Thyroid gland (tissue), 4 donors: ENCODE data around the gene GLRA2.

Experiments
- POLR2A ChIP-seq, 2 donors: fragments of 450-650 bp; IDR thresholded peaks; one replicate each; pipeline ENCODE4 v1.6.1; 2017; ENCODE audit warnings: antibody characterized with exemption in 2 of 2, mild to moderate bottlenecking in 2 of 2, moderate library complexity in 1 of 2
- TF ChIP-seq, protein P1 (sequence below), 6 experiments: fragments of 200-600 bp in 3 of 6; fragments of 450-650 bp in 3 of 6; sonication (generic) in 3 of 6; IDR thresholded peaks; one replicate each; pipeline ENCODE4 v1.5.1; 2016 to 2019; ENCODE audit warnings: antibody characterized with exemption in 6 of 6, mild to moderate bottlenecking in 2 of 6, inconsistent platforms in 1 of 6, moderate library complexity in 1 of 6

DNA sequence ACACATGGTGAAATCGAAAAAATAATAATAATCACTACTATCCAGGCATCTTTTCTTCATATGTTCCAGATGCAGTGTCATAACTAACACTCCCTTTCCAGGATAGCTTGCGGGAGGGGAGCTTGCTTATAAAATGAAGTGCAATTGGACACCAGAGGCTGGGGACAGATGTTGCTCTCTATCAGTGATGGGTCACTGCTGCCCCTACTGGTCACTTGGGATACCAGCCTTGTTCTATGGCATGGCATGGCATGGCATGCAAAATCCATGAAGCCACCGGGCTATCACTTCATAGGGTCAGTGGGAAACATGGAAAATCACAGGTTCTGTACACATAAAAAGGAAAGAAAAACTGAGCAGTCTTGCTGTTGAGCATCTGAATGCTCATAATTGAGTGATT is 168.1 kb downstream of the GLRA2 start:
- TF ChIP-seq, protein P1, sequence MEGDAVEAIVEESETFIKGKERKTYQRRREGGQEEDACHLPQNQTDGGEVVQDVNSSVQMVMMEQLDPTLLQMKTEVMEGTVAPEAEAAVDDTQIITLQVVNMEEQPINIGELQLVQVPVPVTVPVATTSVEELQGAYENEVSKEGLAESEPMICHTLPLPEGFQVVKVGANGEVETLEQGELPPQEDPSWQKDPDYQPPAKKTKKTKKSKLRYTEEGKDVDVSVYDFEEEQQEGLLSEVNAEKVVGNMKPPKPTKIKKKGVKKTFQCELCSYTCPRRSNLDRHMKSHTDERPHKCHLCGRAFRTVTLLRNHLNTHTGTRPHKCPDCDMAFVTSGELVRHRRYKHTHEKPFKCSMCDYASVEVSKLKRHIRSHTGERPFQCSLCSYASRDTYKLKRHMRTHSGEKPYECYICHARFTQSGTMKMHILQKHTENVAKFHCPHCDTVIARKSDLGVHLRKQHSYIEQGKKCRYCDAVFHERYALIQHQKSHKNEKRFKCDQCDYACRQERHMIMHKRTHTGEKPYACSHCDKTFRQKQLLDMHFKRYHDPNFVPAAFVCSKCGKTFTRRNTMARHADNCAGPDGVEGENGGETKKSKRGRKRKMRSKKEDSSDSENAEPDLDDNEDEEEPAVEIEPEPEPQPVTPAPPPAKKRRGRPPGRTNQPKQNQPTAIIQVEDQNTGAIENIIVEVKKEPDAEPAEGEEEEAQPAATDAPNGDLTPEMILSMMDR (IDR thresholded peaks at IDR 0.05) = peak in 1 of 6 experiments; percentile 46
- TF ChIP-seq POLR2A (IDR thresholded peaks at IDR 0.05) = no peak
